T-helper 1 cell treated with Interleukin-12 subunit alpha and Interleukin-12 subunit beta and Interleukin-4 antibody, amounts not matched to agents 30 ng/mL and 1 ng/mL, for 36 hours (primary cell): Measurements from ENCODE around the gene KLHDC7B. TPM values are rescaled to one million over a fixed set of nuclear protein-coding genes. Genes with fewer than 3 reads are reported as not detected.

Experiments used
- intact Hi-C: fragments of 100-400 bp; cut with micrococcal nuclease; formaldehyde crosslinking; loops from one replicate; pipeline ENCODE4 v1.15.1; 2024
- total RNA-seq: library from RNA; stranded (reverse); gene quantifications from 2 replicates; pipeline ENCODE4 v1.2.3, GENCODE V29; 2022

Gene KLHDC7B
- total RNA-seq, 1 donor from 2014 or later, result 12.6 TPM

DNA sequence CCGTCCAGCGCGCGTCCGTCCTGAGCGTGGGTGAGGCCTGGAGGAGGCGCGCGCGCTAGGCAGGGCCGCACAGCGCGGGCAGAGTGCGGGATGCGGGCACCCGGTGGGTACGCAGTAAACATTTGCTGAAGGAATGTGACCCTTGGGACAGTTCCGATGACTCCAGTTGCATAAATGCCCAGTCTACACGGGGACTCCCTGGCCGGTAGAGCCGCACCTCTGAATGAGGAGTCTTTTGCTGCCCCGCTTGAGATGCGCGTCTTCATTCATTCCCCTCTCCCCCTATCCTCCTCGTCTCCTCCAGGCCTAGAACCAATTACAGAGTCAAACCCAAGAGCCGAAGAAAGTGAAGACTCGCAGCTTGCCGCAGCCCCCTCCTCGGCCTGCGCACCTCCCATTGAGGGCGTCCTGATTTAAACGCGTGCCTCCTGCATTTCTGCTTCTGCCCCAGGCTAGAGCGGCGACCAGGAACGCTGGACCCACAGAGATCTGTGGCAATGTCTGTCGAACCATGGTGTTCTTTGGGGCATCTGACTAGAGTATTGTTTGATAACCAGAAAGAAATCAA is 37.7 kb downstream of the KLHDC7B start:
- intact Hi-C loops, result loop anchor here (1.0 to 2.0 kb wide), 6 partner anchors 17 to 338 kb away; partner anchors contain the start of genes ARSA, MAPK8IP2 and TUBGCP6

GRCh38 chr22:50584106-50585096 is 38.7 kb downstream of the KLHDC7B start:
- intact Hi-C loops, result no loop called here

DNA sequence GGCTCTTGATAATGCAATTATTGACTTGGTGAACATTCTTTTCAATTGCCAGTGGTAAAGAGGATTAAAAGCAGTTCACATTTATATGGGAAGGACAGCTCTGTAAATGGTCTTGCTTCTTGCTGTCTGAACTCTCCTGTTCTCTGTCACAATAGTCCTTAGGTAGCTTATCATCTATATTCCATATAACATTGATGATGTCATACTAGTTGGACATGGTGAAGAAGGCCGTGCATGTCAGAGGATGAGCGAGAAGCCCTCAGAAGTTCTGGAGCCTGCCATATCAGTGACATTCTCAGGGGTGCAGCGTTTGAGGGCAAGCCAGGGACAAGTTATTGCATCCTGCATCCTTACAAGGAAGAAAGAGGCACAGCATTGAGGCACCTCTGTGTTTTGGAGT is 39.5 kb downstream of the KLHDC7B start:
- intact Hi-C loops, result no loop called here

GRCh38 chr22:50585781-50586180 is 40.1 kb downstream of the KLHDC7B start:
- intact Hi-C loops, result no loop called here

GRCh38 chr22:50586416-50586815 is 40.7 kb downstream of the KLHDC7B start:
- intact Hi-C loops, result no loop called here

GRCh38 chr22:50587407-50587806 is 41.7 kb downstream of the KLHDC7B start:
- intact Hi-C loops, result no loop called here

DNA sequence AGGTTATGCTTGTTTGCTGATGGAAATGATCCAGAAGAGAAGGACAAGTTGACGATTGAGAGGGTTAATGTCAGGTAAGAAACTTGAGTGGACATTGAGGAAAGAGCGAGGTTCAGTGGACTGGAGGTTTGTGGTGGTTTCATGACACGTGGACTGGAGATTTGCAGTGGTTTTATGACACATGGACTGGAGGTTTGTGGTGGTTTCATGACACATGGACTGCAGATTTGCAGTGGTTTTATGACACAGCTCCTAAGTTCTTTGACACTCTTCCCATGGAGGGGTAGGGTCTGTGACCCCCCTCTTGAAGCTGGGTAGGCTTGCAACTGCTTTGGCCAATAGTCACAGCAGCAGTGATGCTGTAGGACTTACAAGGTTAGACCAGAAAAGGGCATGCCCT is 49.5 kb downstream of the KLHDC7B start:
- intact Hi-C loops, result no loop called here

GRCh38 chr22:50597097-50597496 is 51.4 kb downstream of the KLHDC7B start:
- intact Hi-C loops, result no loop called here

DNA sequence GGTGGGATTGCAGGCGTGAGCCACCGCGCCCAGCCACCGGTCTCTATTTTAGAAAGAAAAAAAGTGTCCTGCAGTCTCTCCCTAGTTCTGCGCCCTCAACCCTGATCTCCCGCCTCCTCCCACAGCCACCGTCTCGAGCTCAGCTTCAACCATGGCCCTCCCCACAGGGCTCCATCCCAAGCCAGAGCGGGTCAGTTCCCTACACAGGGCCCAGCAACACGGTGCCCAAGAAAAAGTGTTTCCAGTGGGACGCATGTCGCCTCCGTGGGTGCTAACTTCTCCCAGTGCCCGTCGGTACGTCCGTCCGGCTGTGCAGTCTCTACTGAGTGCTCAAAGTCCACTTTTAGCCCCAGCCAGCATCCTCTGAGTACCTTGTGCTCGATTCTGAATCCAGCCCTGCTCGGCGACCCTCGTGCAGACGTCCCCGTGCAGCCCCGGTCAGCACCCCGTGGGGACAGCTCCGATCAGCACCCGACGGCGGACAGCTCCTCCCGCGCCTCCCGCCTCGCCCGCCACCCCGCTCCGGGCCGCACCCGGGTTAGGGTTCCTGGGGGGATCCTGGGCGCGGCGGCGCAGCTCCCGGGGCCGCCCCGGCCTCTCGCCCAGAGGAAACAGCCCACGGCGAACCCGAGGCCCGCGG is 54.2 kb downstream of the KLHDC7B start:
- intact Hi-C loops, result loop anchor here (1.0 kb wide), 1 partner anchor 17 kb away; no protein-coding TSS in a partner anchor

DNA sequence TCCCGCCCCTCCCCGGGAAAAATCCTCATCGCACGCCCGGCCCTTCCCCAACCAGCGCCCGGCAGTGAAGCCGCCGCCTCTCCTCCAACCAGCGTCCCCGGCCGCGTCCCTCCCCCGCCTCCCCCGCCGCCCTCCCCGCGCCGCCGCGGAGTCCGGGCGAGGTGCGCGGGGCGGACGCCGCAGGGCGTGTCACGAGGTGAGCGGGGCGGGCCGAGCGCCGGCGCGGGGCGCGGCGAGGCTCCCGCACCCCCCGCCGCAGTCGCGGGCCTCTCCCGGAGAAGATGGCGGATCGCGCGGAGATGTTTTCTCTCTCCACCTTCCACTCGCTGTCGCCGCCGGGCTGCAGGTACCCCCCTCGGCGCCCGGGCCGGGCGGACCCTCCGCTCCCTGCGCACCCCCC is 54.8 kb downstream of the KLHDC7B start, which contains the start of gene MAPK8IP2:
TSS of gene MAPK8IP2 (plus strand) at position 256 of the 400 bp plus-strand sequence. CDS start at position 282, 26 bp downstream.
- intact Hi-C loops, result loop anchor here (1.0 kb wide), 1 partner anchor 17 kb away; no protein-coding TSS in a partner anchor

Other genes starting within 250 kb of the KLHDC7B start
- 18.3 and 20.8 TPM in 2 replicates for gene PLXNB2, start 238.3 kb upstream of the KLHDC7B start, total RNA-seq
- gene DENND6B, start 218.9 kb upstream of the KLHDC7B start, total RNA-seq, result 2.8 and 2.9 TPM in 2 replicates
- 60.8 and 64.6 TPM in 2 replicates for gene PPP6R2, start 202.6 kb upstream of the KLHDC7B start, total RNA-seq
- 175 and 181 TPM in 2 replicates for gene SBF1, start 70.9 kb upstream of the KLHDC7B start, total RNA-seq
- 4.5 and 6.2 TPM in 2 replicates for gene ADM2, start 64.4 kb upstream of the KLHDC7B start, total RNA-seq
- gene MIOX, start 59.0 kb upstream of the KLHDC7B start, total RNA-seq, result 0.32 TPM in 1 of 2 replicates, not detected in the other
- gene LMF2, start 38.2 kb upstream of the KLHDC7B start, total RNA-seq, result 124 and 136 TPM in 2 replicates
- gene NCAPH2, start 37.7 kb upstream of the KLHDC7B start, total RNA-seq, result 97.5 and 104 TPM in 2 replicates
- gene SCO2, start 20.3 kb upstream of the KLHDC7B start, total RNA-seq, result 9.5 and 11.0 TPM in 2 replicates
- gene TYMP, start 15.9 kb upstream of the KLHDC7B start, total RNA-seq, result 165 and 173 TPM in 2 replicates
- gene SYCE3, start 17.0 kb downstream of the KLHDC7B start, total RNA-seq, result not detected in 2 replicates
- 104 and 114 TPM in 2 replicates for gene CPT1B, start 32.5 kb downstream of the KLHDC7B start, total RNA-seq
- 132 and 137 TPM in 2 replicates for gene CHKB, start 37.0 kb downstream of the KLHDC7B start, total RNA-seq
- 0.17 and 0.32 TPM in 2 replicates for gene MAPK8IP2, start 54.9 kb downstream of the KLHDC7B start, total RNA-seq
- gene ARSA, start 82.3 kb downstream of the KLHDC7B start, total RNA-seq, result 60.6 and 67.0 TPM in 2 replicates
- not detected in 2 replicates for gene SHANK3, start 126.9 kb downstream of the KLHDC7B start, total RNA-seq
- not detected in 2 replicates for gene ACR, start 192.3 kb downstream of the KLHDC7B start, total RNA-seq
- 39.8 and 43.7 TPM in 2 replicates for gene RABL2B, start 237.7 kb downstream of the KLHDC7B start, total RNA-seq